ENCODE measurements around the gene BRWD1.

Gene BRWD1

GRCh38 chr21:39317134-39318090 lies 4.0 kb upstream of the BRWD1 start:
- no peak for TF ChIP-seq CTCF (IDR thresholded peaks at IDR 0.05)
- no peak overlapping the region for H3K27ac Mint-ChIP-seq
- no peak overlapping the region for H3K4me3 Mint-ChIP-seq

GRCh38 chr21:39316729-39317128 lies 3.3 kb upstream of the BRWD1 start:
- TF ChIP-seq CTCF (IDR thresholded peaks at IDR 0.05): no peak
- Mint-ChIP-seq H3K9me3 (no peaks in the 10 kb centered on the region), H3K36me3 (ENCODE audit: low read depth) (peaks cover 24% of the 10 kb centered on the region), H3K4me3 (no peak overlapping the region), H3K27ac (no peak overlapping the region), H3K27me3 (ENCODE audit: low read depth, poor library complexity) (peaks cover 6% of the 10 kb centered on the region), H3K4me1 (peaks cover 31% of the 10 kb centered on the region)
- no peak for DNase-seq

More at GRCh38 chr21:39317134-39318090, 4.0 kb upstream of the BRWD1 start:
- no peaks in the 10 kb centered on the region for H3K9me3 Mint-ChIP-seq
- peaks cover 26% of the 10 kb centered on the region for H3K4me1 Mint-ChIP-seq
- peaks cover 6% of the 10 kb centered on the region for H3K27me3 Mint-ChIP-seq (ENCODE audit: low read depth, poor library complexity)
- no peak for DNase-seq
- peaks cover 17% of the 10 kb centered on the region for H3K36me3 Mint-ChIP-seq (ENCODE audit: low read depth)

- DNase-seq: no peak
- Mint-ChIP-seq H3K9me3 (no peaks in the 10 kb centered on the region), H3K4me1 (peaks cover 33% of the 10 kb centered on the region), H3K27me3 (ENCODE audit: low read depth, poor library complexity) (peaks cover 6% of the 10 kb centered on the region), H3K36me3 (ENCODE audit: low read depth) (peaks cover 33% of the 10 kb centered on the region), H3K4me3 (peak overlapping the region; percentile 26), H3K27ac (no peak overlapping the region)
- TF ChIP-seq CTCF (IDR thresholded peaks at IDR 0.05): no peak
Measured at GRCh38 chr21:39315603-39316445, 2.4 kb upstream of the BRWD1 start.

GRCh38 chr21:39314143-39315027 lies 953 bp upstream of the BRWD1 start:
- Mint-ChIP-seq H3K9me3 (no peaks in the 10 kb centered on the region), H3K27me3 (ENCODE audit: low read depth, poor library complexity) (peaks cover 6% of the 10 kb centered on the region), H3K36me3 (ENCODE audit: low read depth) (peaks cover 43% of the 10 kb centered on the region), H3K4me1 (peaks cover 30% of the 10 kb centered on the region), H3K27ac (peak overlapping the region; percentile 98), H3K4me3 (peak overlapping the region; percentile 93)
- DNase-seq: peak; percentile 61
- TF ChIP-seq CTCF (IDR thresholded peaks at IDR 0.05): no peak

- TF ChIP-seq CTCF (IDR thresholded peaks at IDR 0.05): no peak
- Mint-ChIP-seq H3K4me3 (peak overlapping the region; percentile 93), H3K36me3 (ENCODE audit: low read depth) (peaks cover 47% of the 10 kb centered on the region), H3K27ac (no peak overlapping the region), H3K27me3 (ENCODE audit: low read depth, poor library complexity) (peaks cover 6% of the 10 kb centered on the region), H3K9me3 (no peaks in the 10 kb centered on the region), H3K4me1 (peaks cover 25% of the 10 kb centered on the region)
- DNase-seq: peak; percentile 47
Measured at GRCh38 chr21:39313042-39313570, 326 bp downstream of the BRWD1 start.

Measured in nephron progenitor cell (in vitro differentiated cells).